Ascending aorta (tissue), 2 donors: ENCODE results near the gene ARHGAP19. TPM values are rescaled to one million over a fixed set of nuclear protein-coding genes. Genes with fewer than 3 reads are reported as not detected.

Experiments used
- DNase-seq, 2 donors: peaks; one replicate each; pipeline ENCODE4 v3.0.0-alpha.2; 2019; ENCODE audit warnings: low spot score in 2 of 2
- H3K27ac ChIP-seq, 2 donors: fragments of 200-600 bp; sonication (generic); one replicate each; pipeline ENCODE4 v1.5.1; 2016 to 2017; ENCODE audit warnings: mild to moderate bottlenecking in 1 of 2
- H3K27me3 ChIP-seq: fragments of 200-600 bp; sonication (generic); one replicate; pipeline ENCODE4 v1.5.1; 2017
- H3K36me3 ChIP-seq, 2 donors: fragments of 200-600 bp; sonication (generic); one replicate each; pipeline ENCODE4 v1.5.1; 2016
- H3K4me1 ChIP-seq, 2 donors: fragments of 200-600 bp; sonication (generic); one replicate each; pipeline ENCODE4 v1.5.1; 2016 to 2017; ENCODE audit warnings: mild to moderate bottlenecking in 1 of 2
- H3K4me3 ChIP-seq, 2 donors: fragments of 200-600 bp; sonication (generic); one replicate each; pipeline ENCODE4 v1.5.1; 2016 to 2017; ENCODE audit warnings: mild to moderate bottlenecking in 1 of 2
- H3K9me3 ChIP-seq, 2 donors: fragments of 200-600 bp; sonication (generic); one replicate each; pipeline ENCODE4 v1.5.1; 2016
- CTCF ChIP-seq, 3 experiments: fragments of 200-600 bp in 2 of 3; fragments of 450-650 bp in 1 of 3; sonication (generic) in 2 of 3; IDR thresholded peaks; one replicate each; pipeline ENCODE4 v1.5.1; 2016 to 2019; ENCODE audit warnings: antibody characterized with exemption in 3 of 3, mild to moderate bottlenecking in 1 of 3, moderate library complexity in 1 of 3
- intact Hi-C: fragments of 100-400 bp; cut with DNase I; formaldehyde crosslinking; loops from one replicate; pipeline ENCODE4 v1.15.1; 2023
- total RNA-seq: library from RNA; depleted of rRNA; stranded (reverse); fragments of >200 nt; gene quantifications from one replicate; pipeline ENCODE4 v1.1.0, GENCODE V29; 2016

The ARHGAP19 gene
- total RNA-seq, 1 donor from 2014 or later, result 4.5 TPM

GRCh38 chr10:97185326-97186058 is 106.9 kb downstream of the ARHGAP19 start, which contains the start of gene SLIT1:
TSS of gene SLIT1 (minus strand) at chr10:97185959. CDS start at chr10:97185674, 285 bp downstream.
- Histone ChIP-seq H3K9me3 (no peaks in the 10 kb centered on the region), H3K27me3 (no peaks in the 10 kb centered on the region), H3K27ac (no peak within 1 kb of the TSS), H3K4me1 (peaks cover 0 to 3% of the 10 kb centered on the region in 2 donors), H3K4me3 (peak within 1 kb of the TSS in 1 of 2 donors; percentile 6), H3K36me3 (no peaks in the 10 kb centered on the region)
- no peak for TF ChIP-seq CTCF (IDR thresholded peaks at IDR 0.05)
- intact Hi-C loops, result no loop called here
- DNase-seq, result no peak

GRCh38 chr10:97184971-97185325 is 107.5 kb downstream of the ARHGAP19 start:
- no peak for DNase-seq
- Histone ChIP-seq H3K27me3 (no peaks in the 10 kb centered on the region), H3K36me3 (no peaks in the 10 kb centered on the region), H3K4me3 (no peak overlapping the region), H3K9me3 (no peaks in the 10 kb centered on the region), H3K27ac (no peak overlapping the region), H3K4me1 (peaks cover 0 to 3% of the 10 kb centered on the region in 2 donors)
- no peak for TF ChIP-seq CTCF (IDR thresholded peaks at IDR 0.05)
- intact Hi-C loops, result no loop called here

GRCh38 chr10:97183314-97183713 is 109.1 kb downstream of the ARHGAP19 start:
- DNase-seq, result no peak
- H3K27me3 ChIP-seq, result no peaks in the 10 kb centered on the region
- no peaks in the 10 kb centered on the region for H3K9me3 ChIP-seq
- TF ChIP-seq CTCF (IDR thresholded peaks at IDR 0.05), result no peak
- no peak overlapping the region for H3K27ac ChIP-seq
- intact Hi-C loops, result no loop called here
- H3K4me3 ChIP-seq, result no peak overlapping the region
- H3K36me3 ChIP-seq, result no peaks in the 10 kb centered on the region
- peaks cover 0 to 3% of the 10 kb centered on the region in 2 donors for H3K4me1 ChIP-seq

- no peak for DNase-seq
- Histone ChIP-seq H3K27ac (no peak overlapping the region), H3K36me3 (no peaks in the 10 kb centered on the region), H3K4me1 (peaks cover 0 to 3% of the 10 kb centered on the region in 2 donors), H3K9me3 (no peaks in the 10 kb centered on the region), H3K27me3 (no peaks in the 10 kb centered on the region), H3K4me3 (no peak overlapping the region)
- TF ChIP-seq CTCF (IDR thresholded peaks at IDR 0.05), result no peak
- intact Hi-C loops, result no loop called here
Measured at GRCh38 chr10:97182288-97182990, 110.0 kb downstream of the ARHGAP19 start.

- H3K4me1 ChIP-seq, result peaks cover 0 to 3% of the 10 kb centered on the region in 2 donors
- H3K9me3 ChIP-seq, result no peaks in the 10 kb centered on the region
- DNase-seq, result no peak
- no peak for TF ChIP-seq CTCF (IDR thresholded peaks at IDR 0.05)
- H3K4me3 ChIP-seq, result no peak overlapping the region
- H3K36me3 ChIP-seq, result no peaks in the 10 kb centered on the region
- H3K27me3 ChIP-seq, result no peaks in the 10 kb centered on the region
- intact Hi-C loops, result no loop called here
- no peak overlapping the region for H3K27ac ChIP-seq
Measured at GRCh38 chr10:97180986-97181385, 111.5 kb downstream of the ARHGAP19 start.
